SK-N-SH treated with all-trans-retinoic acid at 6 μM for 48 hours (cell line): Measurements from ENCODE around the gene BSN.

Experiments
- CSDC2 ChIP-seq: fragments of 250-450 bp; sonication (Bioruptor Pico); IDR thresholded peaks from 2 replicates; pipeline ENCODE4 v1.5.0; 2020; ENCODE audit warnings: mild to moderate bottlenecking, moderate library complexity
- PPARA ChIP-seq: fragments of 250-450 bp; sonication (Bioruptor Pico); IDR thresholded peaks from 2 replicates; pipeline ENCODE4 v1.5.0; 2020; ENCODE audit warnings: mild to moderate bottlenecking, borderline replicate concordance
- TSHZ2 ChIP-seq: fragments of 250-450 bp; sonication (Bioruptor Pico); IDR thresholded peaks from 2 replicates; pipeline ENCODE4 v1.5.0; 2020; ENCODE audit warnings: mild to moderate bottlenecking, moderate library complexity

GRCh38 chr3:49535971-49536874, 18.1 kb upstream of the BSN start:
- TF ChIP-seq TSHZ2 (CRISPR knock-in tag) (no peak), PPARA (CRISPR knock-in tag) (no peak), CSDC2 (no peak)
